NCI-H1930 (cell line): ENCODE results near the gene HPS5.
A peak's percentile ranks its signal among the peaks of the same experiment; 100 is the strongest.
"Not testable (repeated sequence)": the region's sequence is repeated elsewhere in the genome, so short reads cannot be mapped to it uniquely, and the experiment has no call there.

Source experiments
- DNase-seq, 2 experiments: peaks; one replicate each; lab custom pipeline; 2025; lab: John Stamatoyannopoulos, UW

Gene HPS5

GRCh38 chr11:18271206-18271605 lies 50.7 kb downstream of the HPS5 start:
- DNase-seq, result no peak

GRCh38 chr11:18270102-18270501 lies 51.8 kb downstream of the HPS5 start:
- no peak for DNase-seq

GRCh38 chr11:18269252-18269651 lies 52.7 kb downstream of the HPS5 start:
- not testable (repeated sequence) for DNase-seq

DNA sequence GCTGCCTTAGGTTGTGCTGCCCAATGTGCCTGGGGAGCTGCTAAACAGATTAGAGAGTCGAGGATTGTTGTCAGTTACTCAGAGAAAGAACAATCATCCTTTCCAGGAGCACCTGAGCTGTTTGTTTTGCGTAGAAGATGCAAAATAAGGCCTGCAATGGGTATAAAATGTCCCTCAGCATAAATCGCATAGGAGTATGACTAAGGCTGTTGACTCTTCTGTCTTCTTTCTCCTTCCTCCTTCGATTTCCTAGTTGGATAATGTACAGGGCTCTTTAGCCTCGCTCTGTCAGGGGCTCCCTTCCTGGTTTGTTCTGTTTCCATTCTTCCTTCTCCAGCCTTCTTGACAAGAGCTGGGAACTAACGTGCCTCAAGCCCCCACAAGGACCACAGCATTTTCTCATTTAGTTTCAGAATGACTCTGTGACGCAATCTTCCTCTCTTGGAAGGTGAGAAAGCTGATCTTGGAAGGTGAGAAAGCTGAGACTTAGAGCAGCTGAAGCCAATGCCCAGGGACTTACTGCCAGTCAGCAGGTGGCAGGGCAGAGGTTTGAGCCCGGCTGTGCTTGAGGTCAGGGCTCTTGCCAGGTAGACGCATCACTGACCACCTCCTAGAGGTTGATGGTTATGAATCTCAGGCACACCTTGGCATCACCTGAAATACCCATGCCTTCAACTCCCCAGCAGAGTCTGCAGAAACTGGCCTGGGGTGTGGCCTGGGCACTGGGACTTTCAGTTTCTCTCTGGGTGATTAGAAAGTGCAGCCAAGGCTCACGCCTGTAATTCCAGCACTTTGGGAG lies 54.4 kb downstream of the HPS5 start:
- DNase-seq, result not testable (repeated sequence)

GRCh38 chr11:18265949-18266348 lies 56.0 kb downstream of the HPS5 start, which contains the start of gene SAA1:
Gene SAA1, plus strand, starts transcription at chr11:18266264. Its CDS starts 624 bp downstream, at chr11:18266888.
- no peak for DNase-seq

- DNase-seq, result no peak
Measured at GRCh38 chr11:18264677-18265555, 57.0 kb downstream of the HPS5 start.

GRCh38 chr11:18264035-18264434 lies 57.9 kb downstream of the HPS5 start:
- no peak for DNase-seq

GRCh38 chr11:18262681-18263350 lies 59.1 kb downstream of the HPS5 start:
- DNase-seq, result not testable (repeated sequence)

DNA sequence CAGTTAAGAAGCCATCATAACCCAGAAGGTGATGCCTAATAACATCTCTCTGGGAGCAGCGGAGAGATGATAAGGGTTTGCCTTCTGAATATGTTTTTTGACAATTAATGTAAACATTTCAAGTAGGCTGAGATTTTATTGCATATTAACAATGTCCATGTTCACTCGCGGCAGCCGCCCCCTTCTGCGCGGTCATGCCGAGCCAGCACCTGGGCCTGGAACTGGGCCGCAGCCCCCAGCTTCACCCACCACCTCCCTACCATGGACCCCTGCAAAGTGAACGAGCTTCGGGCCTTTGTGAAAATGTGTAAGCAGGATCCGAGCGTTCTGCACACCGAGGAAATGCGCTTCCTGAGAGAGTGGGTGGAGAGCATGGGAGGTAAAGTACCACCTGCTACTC lies 60.2 kb downstream of the HPS5 start:
- DNase-seq, result no peak

- no peak for DNase-seq
Measured at GRCh38 chr11:18259259-18259658, 62.7 kb downstream of the HPS5 start.

GRCh38 chr11:18254781-18255361 lies 67.1 kb downstream of the HPS5 start:
- no peak for DNase-seq

DNA sequence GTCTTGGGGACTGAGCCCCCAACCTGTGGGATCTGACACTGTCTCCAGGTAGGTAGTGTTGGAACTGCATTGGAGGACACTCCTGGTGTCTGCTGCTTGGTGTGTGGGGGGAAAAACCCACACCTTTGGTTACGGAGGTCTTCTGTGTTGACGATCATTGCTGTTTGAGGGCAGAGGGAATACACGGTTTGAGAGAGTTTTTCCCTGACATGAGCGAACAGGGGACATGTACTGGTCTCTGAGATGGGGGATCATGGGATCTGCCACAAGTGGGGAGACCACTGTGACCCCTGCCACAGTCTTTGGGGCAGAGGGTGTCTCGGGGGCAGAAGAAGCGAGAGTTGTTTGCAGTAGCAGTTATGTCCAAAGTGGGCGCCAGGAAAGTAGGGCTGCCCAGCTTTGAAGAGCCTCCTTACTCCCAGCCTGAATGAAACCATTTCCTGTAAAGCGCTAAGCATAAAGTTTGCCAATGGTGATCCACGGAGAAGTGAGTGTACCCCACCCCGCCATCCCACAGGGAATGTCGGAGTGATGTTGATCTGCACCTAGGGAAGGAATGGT lies 68.1 kb downstream of the HPS5 start:
- no peak for DNase-seq

DNA sequence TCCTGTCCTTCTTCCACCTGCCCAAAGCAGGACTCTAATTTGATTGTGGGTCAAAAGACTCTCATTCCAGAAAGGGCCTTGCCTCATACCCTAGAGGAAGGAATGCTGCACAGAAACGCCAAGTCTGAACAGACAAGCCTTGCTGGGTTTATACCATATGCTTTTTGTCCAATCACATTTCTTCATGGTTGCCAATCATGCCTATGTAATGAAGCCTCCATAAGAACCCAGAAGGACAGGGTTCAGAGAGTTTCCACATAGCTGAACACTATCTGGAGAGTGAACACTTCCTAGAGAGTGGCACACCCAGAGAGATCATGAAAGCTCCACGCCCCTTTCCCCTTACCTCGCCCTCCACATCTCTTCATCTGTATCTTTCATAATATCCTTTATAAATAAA lies 68.7 kb downstream of the HPS5 start:
- DNase-seq, result no peak

DNA sequence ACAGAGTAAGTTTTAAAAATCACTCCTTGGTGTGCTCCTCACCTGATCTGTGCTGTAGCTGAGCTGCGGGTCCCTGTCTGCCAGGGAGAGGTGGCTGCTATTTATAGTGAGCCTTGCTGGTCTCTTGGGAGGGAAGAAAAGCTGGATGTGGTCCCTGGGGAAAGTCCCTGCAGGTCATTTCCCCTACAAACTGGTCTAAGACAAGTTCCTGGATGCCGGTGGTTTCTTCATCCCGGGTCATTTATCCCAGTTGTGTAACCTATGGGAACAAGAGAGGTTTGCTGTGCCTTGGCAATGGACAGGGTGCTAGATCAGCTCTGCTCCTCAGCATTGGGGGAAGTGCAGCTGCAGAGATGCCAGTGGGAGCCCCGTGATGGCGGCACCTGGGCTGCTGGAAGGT lies 73.4 kb downstream of the HPS5 start, which contains the start of gene SAA2:
Gene SAA2 (minus strand): TSS at position 108 of the 400 bp plus-strand sequence. CDS start 657 bp downstream, outside the sequence.
- DNase-seq, result no peak

GRCh38 chr11:18247191-18247581 lies 74.8 kb downstream of the HPS5 start:
- DNase-seq, result not testable (repeated sequence)

DNA sequence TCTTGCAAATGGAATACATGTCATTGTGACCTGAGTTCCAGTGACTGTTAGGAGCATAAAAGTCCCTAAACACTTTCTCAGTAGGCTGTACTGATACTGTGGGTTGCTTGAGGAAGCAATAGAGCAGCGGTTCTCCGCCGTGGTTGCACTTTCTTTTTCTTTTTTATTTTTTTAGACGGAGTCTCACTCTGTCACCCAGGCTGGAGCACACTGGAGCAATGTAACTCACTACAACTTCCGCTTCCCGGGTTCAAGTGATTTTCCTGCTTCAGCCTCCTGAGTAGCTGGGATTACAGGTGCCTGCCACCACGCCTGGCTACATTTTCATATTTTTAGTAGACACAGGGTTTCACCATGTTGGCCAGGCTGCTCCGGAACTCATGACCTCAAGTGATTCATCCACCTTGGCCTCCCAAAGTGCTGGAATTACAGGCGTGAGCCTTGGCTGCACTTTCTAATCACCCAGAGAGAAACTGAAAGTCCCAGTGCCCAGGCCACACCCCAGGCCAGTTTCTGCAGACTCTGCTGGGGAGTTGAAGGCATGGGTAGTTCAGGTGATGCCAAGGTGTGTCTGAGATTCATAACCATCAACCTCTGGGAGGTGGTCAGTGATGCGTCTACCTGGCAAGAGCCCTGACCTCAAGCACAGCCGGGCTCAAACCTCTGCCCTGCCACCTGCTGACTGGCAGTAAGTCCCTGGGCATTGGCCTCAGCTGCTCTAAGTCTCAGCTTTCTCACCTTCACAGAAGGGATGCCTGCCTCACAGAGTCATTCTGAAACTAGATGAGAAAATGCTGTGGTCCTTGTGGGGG lies 75.4 kb downstream of the HPS5 start:
- not testable (repeated sequence) for DNase-seq

GRCh38 chr11:18245396-18245795 lies 76.5 kb downstream of the HPS5 start:
- DNase-seq, result no peak

- DNase-seq, result peak; percentile 29 to 47
Measured at GRCh38 chr11:18243783-18244362, 78.1 kb downstream of the HPS5 start.

DNA sequence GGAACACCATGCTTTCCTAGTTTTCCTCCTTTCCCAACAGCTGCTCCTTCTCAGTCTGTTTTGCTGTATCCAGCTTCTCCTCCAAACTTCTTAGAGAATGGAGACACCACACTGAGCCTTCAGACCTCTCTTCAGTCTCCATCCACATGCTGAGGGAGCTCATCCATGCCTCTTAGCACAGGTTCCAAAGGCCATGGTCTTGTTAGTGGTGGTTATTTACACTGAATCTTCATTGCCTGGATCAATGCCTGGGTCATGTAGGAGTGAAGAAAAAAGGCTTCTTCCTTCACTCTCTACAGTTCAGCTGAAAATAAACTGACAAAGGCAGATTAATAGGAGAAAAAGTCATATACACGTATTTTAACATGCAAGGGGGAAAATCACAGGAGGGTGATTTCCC lies 82.3 kb downstream of the HPS5 start:
- peak in 1 of 2 experiments; percentile 17 for DNase-seq

- DNase-seq, result no peak
Measured at GRCh38 chr11:18236664-18237356, 85.1 kb downstream of the HPS5 start, which contains the start of gene SAA4. Gene SAA4, minus strand, starts transcription at chr11:18236802. Its CDS starts 876 bp downstream, at chr11:18235926.
